CD4-positive, alpha-beta T cell treated with Interleukin-21 for 1 hour (primary cell): ENCODE measurements around the gene KREMEN1.

Experiments
- DNase-seq: peaks from one replicate; pipeline ENCODE4 v3.0.0-alpha.2; 2020

The KREMEN1 gene

GRCh38 chr22:29134448-29134847 lies 61.6 kb downstream of the KREMEN1 start:
- no peak for DNase-seq

GRCh38 chr22:29136782-29137700 lies 64.2 kb downstream of the KREMEN1 start:
- DNase-seq: no peak

DNA sequence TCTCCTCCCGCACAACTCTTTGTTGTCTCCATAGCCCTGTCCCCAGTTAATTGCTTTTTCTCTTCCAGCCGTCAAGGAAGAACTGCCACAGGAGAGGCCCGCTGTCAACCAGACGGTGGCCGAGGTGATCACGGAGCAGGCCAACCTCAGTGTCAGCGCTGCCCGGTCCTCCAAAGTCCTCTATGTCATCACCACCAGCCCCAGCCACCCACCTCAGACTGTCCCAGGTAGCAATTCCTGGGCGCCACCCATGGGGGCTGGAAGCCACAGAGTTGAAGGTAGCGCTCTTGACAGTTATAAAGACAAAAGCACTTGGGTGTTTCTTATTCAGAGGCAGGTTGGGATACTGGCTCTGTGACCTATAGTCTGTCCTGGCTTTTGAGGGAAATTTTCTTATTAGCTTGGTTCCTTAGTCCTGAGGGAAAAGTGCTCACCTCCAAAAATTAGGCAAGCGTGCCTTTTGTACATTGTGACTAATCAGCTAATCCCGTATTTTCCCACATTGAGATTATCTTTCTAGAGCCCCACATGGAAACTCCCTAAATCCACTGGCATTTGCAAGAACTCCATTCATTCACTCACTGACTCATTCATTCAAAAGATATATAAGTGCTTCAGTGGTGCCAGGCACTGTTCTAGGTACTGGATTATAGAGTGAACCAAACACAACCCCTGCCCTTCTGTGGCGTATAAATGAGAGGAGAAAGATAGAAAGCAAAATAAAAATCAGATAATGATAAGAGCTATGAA lies 65.9 kb downstream of the KREMEN1 start:
- no peak for DNase-seq

- DNase-seq: no peak
These were observed 67.3 kb downstream of the KREMEN1 start for GRCh38 chr22:29139965-29140782.

DNA sequence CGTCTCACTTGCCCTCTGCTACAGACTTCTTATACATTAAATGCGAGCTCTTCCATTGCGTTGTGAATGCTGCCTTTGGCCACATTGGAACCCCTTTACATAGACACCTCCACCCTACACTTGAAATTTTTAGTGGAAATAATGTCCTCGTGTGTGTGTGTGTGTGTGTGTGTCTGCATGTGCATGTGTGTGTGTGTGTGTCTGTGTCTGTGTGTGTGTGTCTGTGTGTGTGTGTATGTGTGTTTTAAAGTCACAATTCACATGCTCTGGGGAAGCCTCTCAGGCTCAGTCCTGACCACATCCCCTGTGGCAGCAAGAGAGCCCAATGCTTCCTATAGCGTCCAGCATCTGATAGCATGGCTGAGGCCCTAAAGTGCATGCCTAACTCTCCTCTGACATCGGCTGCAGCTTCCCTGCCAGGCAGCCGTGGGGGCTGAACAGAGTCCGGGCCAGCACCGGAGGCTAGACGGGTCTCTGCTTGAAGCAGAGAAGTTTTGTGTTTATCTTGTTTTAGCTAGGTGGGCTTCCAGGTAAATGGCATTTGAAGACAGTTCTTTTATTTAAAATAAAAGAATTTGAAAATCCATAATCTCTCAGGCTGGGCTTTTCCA lies 68.3 kb downstream of the KREMEN1 start:
- no peak for DNase-seq

DNA sequence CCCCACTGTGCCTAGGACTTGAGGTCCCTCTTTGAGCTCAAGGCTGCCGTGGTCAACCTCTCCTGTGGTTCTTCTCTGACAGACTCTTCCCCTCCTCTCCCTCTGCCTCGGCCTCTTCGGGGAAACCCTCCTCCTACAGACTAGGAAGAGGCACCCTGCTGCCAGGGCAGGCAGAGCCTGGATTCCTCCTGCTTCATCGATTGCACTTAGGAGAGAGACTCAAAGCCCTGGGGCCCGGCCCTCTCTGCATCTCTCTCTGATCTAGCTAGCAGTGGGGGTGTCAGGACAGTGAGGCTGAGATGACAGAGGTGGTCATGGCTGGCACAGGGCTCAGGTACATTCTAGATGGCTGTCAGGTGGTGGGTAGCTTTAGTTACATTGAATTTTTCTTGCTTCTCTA lies 69.3 kb downstream of the KREMEN1 start:
- no peak for DNase-seq

GRCh38 chr22:29143941-29144785 lies 71.3 kb downstream of the KREMEN1 start:
- DNase-seq: no peak

DNA sequence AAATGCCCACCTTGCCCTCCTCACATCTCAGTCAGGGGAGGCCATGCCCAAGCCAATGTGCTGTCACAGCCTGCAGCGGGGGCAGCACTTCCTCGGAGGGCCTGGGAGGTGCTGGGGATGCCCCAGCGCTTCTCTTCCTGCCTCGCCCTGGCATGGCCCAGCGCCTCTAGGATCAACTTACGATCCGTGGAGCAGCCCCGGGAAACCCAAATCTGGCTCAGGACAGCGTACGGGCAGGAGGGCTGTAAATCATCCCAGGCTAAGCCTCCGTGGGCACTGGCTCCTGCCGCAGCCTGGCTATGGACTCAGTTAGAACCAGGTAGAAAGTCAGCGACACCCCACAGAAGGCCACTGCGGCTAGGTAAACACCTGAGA lies 71.9 kb downstream of the KREMEN1 start:
- DNase-seq: no peak

- no peak for DNase-seq
These were observed 72.7 kb downstream of the KREMEN1 start for GRCh38 chr22:29145321-29146072.

DNA sequence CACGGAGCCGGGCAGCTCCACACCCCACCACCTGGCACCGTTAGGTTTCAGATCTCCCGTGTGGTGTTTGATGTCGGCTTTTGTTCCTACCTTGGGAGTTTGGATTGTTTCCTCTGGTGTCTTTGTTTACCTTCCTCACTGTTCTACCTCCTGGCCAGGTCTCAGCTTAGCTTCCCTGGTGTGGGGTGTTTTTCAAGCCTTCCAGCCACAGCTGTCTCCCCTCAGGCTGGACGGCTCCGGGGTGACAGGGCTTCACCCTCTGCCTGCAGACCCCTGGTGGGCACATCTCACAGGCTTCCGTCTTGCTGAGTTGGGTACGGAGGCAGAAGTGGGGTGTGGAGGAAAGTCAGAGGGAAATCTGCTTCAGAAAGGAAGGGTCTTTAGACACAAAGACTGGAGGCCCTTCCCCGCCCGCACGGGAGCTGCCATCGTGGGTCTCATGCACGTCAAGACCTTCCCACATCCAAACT lies 73.3 kb downstream of the KREMEN1 start:
- DNase-seq: no peak

- DNase-seq: no peak
These were observed 73.9 kb downstream of the KREMEN1 start for GRCh38 chr22:29146771-29147170.

DNA sequence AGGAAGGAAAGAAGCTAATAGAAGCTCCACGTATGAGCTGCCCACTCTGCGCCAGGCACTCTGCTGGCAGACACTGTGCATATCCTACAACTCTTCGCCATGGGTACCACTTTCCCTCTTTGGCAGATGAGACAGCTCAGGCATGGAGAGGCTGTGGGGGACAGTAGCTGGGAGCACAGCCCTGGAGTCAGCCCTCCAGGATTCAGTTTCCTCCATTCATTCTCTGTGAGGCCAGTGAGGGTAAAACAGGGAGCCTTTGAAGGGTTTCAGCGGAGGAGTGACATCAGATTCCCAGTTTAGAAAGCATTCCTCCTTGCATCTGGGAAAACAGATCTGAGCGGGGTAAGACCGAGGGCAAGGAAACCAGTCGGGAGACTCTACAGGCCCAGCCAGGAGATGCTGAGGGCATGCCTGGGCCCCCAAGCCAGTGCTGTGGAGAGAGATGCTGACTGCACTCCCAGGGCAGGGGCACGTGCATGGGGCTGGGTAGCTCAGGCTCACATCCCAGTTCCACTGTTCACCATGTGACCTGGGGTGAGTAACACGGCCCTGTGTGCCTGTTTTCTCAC lies 74.6 kb downstream of the KREMEN1 start:
- DNase-seq: no peak

DNA sequence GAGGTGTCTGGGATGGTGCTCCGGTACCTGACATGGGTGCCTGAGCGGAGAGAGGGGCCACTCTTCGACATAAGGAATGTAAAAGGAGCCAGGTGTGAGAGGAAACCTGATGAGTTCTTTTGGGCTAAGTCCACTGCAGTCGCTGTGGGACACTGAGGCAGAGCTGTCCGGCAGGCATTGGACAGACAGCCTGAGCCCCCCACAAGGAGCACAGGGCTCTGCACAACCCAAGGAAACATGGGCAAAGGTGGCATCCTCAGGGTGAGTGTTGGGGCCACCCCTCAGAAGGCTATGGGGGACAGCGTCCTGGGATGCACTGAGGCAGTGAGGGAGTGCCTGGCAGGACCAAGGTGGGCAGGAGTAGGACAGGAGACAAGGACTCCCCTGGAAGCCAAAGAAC lies 75.2 kb downstream of the KREMEN1 start:
- no peak for DNase-seq

DNA sequence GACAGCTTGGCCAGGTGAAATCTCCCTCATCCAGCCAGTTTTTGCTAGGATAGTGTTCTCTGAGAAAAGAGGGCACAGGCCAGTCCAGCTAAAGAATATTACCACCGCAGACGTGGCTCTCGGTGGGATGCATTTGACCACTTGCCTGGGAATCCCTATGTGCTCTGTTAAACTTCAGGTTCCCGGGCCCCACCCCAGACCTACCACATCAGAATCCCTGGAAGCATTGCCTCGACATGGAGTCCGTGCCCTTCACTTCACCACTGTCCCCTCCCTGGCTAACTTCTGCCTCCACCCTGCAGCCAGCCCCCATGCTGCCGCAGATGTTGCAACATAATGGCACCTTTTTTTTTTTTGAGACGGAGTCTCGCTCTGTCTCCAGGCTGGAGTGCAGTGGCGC lies 76.0 kb downstream of the KREMEN1 start:
- DNase-seq: no peak

DNA sequence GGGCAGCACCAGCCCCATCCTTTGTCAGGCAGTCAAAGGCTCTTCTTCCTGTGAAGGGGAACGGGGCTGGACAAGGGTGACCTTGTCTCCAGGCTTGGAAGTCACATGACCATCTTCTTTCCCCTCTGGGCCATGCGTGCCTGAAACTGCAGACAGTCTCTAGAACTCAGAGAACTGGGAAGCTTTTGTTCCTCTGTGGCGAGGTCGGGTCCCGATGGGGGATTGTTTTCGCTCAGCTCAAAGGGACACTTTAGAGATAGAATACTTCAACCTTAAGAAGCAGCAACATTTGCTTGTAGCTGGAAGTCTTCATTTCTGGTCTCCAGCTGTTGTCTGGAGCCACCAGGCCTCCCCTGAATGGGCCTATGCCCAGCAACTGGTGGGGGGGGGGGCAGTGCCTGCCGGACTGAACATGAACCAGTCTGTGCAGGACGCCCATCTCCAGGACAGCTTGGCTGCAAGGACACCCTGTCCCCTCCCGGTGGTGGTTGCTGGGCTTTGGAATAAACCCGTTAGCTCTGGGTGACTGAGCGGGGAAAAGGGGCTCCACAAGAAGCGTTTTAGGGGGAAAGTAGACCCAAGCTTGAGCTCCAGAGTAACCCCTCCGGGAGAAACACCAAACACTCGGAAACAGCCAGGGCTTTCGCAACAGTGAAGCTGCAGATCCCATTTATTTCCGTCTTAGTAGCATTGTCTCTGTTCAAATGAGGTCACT lies 77.2 kb downstream of the KREMEN1 start:
- DNase-seq: no peak

DNA sequence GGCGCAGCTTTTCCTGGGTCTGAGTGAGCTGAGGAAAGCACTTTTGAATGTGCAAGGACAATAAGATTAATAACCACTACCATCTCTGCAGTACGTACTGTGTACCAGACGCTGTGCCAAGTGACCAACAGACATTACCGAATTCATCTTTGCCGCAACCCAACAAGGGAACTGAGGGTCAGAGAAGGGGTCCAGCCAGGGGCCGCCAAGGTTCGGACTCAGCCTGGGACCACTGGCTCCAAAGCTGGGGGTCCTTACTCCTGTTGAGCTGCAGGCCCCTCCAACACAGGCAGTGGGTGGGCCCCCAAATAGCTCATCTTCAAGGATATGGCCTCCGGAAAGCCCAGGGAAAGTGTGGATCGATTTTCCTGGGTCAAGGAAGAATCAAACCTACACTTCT lies 77.9 kb downstream of the KREMEN1 start:
- DNase-seq: no peak

DNA sequence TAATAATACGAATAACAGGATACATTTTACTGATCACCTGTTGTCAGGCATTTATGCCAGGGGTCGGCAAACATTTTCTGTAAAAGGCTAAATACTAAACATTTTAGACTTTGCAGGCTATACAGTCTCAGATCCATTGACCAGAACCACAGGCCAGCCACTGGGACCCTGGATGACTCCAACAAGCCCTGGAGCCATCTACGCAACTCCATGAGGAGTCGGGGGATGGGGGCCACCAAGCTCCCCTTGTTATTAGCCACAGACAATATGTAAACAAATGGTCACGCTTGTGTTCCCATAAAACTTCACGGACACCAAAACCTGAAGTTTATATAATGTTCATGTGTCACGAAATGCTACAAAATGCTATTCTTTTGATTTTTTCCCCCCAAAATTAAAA lies 78.5 kb downstream of the KREMEN1 start:
- no peak for DNase-seq

- DNase-seq: no peak
These were observed 79.5 kb downstream of the KREMEN1 start for GRCh38 chr22:29152045-29152953.
